SJCRH30 (cell line): ENCODE results near the gene CARD14. TPM values are rescaled to one million over a fixed set of nuclear protein-coding genes. Genes with fewer than 3 reads are reported as not detected.

ENCODE experiments used
- DNase-seq, 2 experiments: peaks; one replicate each; pipeline ENCODE4 v3.0.0-alpha.2; 2015 to 2020
- H3K27ac ChIP-seq: fragments of 250-450 bp; sonication (Bioruptor Pico); 2 replicates; pipeline ENCODE4 v1.5.1; 2020; ENCODE audit warnings: mild to moderate bottlenecking, moderate library complexity
- H3K27me3 ChIP-seq: fragments of 250-450 bp; sonication (Bioruptor Pico); 2 replicates; pipeline ENCODE4 v1.5.1; 2020; ENCODE audit warnings: mild to moderate bottlenecking, moderate library complexity
- H3K36me3 ChIP-seq: fragments of 250-450 bp; sonication (Bioruptor Pico); 2 replicates; pipeline ENCODE4 v1.5.1; 2020; ENCODE audit warnings: mild to moderate bottlenecking, moderate library complexity
- H3K4me1 ChIP-seq: fragments of 250-450 bp; sonication (Bioruptor Pico); 2 replicates; pipeline ENCODE4 v1.5.1; 2020; ENCODE audit warnings: mild to moderate bottlenecking, moderate library complexity
- H3K4me3 ChIP-seq: fragments of 250-450 bp; sonication (Bioruptor Pico); 2 replicates; pipeline ENCODE4 v1.5.1; 2020; ENCODE audit warnings: mild to moderate bottlenecking, moderate library complexity
- H3K9me3 ChIP-seq: fragments of 250-450 bp; sonication (Bioruptor Pico); replicated peaks from 2 replicates; pipeline ENCODE4 v1.5.1; 2020; ENCODE audit warnings: mild to moderate bottlenecking, moderate library complexity
- total RNA-seq: library from RNA; depleted of rRNA; stranded (reverse); fragments of >200 nt; shearing (Covaris generic); gene quantifications from 2 replicates; pipeline ENCODE4 v1.2.3, GENCODE V29; 2014

Gene CARD14
- total RNA-seq, 1 experiment from 2014 or later, result 0.32 TPM

DNA sequence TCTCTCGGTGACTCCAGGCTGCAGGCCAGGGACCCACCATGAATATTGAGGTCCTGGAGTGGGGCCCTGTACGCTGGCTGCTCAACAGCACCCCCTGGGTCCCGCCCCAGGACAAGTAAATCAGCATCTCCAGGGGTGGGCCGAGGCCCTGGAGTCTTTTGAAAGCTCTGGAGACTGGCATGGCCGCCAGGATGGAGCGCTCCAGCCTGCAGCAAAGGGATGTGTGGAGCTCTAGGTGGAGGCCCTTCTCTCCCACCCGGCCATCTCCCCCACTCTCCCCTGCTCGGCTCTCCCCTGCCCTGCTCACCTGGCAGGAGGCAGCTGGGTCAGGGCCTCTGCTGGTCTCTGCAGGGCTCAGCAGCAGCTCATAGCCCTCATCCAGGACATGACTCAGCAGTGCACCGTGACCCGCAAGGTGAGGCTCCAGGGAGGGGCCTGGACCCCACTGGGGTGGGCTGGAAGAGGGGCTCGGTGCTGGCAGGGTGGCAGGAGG, 33.7 kb downstream of the CARD14 start:
- H3K4me3 ChIP-seq, result no peak overlapping the region
- H3K36me3 ChIP-seq, result no peaks in the 10 kb centered on the region
- no peaks in the 10 kb centered on the region for H3K27me3 ChIP-seq
- H3K9me3 ChIP-seq, result no peaks in the 10 kb centered on the region
- no peaks in the 10 kb centered on the region for H3K4me1 ChIP-seq
- H3K27ac ChIP-seq, result no peak overlapping the region
- no peak for DNase-seq

DNA sequence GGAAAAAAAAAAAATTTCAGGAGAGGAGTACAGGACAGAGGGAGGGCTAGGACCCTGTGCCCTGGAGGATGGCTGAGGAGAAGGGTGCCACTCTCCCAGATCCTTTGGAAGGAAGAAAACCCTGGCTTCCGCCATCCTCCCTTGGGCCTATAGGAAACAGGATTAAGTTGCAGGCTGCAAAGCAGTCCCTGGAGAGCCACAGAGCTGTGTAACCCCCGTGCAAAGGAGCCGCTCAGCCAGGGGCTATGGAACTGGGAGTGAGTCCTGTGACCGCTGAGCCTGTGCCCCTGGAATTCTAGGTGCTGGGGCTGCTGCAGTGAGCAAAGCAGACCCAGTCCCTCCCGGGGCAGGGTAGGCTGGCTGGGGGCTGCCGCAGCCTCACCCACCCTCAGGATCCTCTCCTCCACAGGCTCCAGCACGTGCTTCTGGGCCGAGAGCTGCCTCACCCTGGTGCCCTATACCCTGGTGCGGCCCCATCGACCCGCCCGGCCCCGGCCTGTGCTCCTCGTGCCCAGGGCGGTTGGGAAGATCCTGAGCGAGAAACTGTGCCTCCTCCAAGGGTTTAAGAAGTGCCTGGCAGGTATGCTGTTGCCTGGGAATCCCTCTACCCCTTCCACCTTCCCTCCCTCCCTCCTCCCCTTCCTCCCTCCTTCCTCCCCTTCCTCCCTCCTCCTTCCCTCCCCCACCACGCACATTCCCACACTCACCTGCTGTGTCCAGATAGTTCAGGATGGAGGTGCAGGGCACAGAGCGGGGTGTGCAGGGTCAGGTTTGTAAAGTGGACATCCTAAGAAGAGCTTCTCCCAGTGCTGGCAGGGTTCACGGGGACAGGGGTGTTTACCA, 35.0 kb downstream of the CARD14 start:
- H3K27ac ChIP-seq, result no peak overlapping the region
- peaks cover 5% of the 10 kb centered on the region for H3K36me3 ChIP-seq
- H3K27me3 ChIP-seq, result no peaks in the 10 kb centered on the region
- no peak for DNase-seq
- no peaks in the 10 kb centered on the region for H3K9me3 ChIP-seq
- no peaks in the 10 kb centered on the region for H3K4me1 ChIP-seq
- no peak overlapping the region for H3K4me3 ChIP-seq

DNA sequence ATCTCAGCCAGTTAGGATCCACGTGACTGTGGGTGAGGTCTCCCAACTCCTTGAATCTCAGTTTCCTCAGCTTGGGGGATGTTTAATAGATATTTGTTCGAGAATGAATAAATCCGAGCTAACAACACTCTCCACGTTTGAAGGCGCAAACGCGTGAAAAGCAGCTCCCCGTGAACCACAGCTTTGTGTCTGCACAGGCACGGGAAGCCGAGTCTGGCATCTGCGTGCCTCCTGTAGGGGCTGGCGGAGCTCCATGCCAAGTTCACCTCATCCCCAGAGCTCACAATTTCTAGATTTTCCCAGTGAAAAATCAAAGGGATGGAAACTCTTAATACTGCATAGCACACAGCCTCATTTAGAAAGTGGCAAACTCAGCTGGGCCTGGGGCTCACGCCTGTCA, 36.0 kb downstream of the CARD14 start:
- no peaks in the 10 kb centered on the region for H3K9me3 ChIP-seq
- H3K27me3 ChIP-seq, result no peaks in the 10 kb centered on the region
- H3K4me1 ChIP-seq, result no peaks in the 10 kb centered on the region
- peaks cover 12% of the 10 kb centered on the region for H3K36me3 ChIP-seq
- H3K4me3 ChIP-seq, result no peak overlapping the region
- no peak overlapping the region for H3K27ac ChIP-seq
- DNase-seq, result no peak

- no peaks in the 10 kb centered on the region for H3K27me3 ChIP-seq
- no peak for DNase-seq
- H3K4me3 ChIP-seq, result no peak overlapping the region
- no peak overlapping the region for H3K27ac ChIP-seq
- H3K4me1 ChIP-seq, result no peaks in the 10 kb centered on the region
- H3K36me3 ChIP-seq, result peaks cover 16% of the 10 kb centered on the region
- H3K9me3 ChIP-seq, result no peaks in the 10 kb centered on the region
These were observed 38.2 kb downstream of the CARD14 start for GRCh38 chr17:80208050-80208449.

GRCh38 chr17:80209765-80210164, 39.9 kb downstream of the CARD14 start:
- H3K4me1 ChIP-seq, result no peaks in the 10 kb centered on the region
- peaks cover 18% of the 10 kb centered on the region for H3K36me3 ChIP-seq
- H3K9me3 ChIP-seq, result no peaks in the 10 kb centered on the region
- no peaks in the 10 kb centered on the region for H3K27me3 ChIP-seq
- no peak for DNase-seq
- H3K4me3 ChIP-seq, result no peak overlapping the region
- H3K27ac ChIP-seq, result no peak overlapping the region

- Histone ChIP-seq H3K36me3 (peaks cover 18% of the 10 kb centered on the region), H3K9me3 (no peaks in the 10 kb centered on the region), H3K4me1 (no peaks in the 10 kb centered on the region), H3K27me3 (no peaks in the 10 kb centered on the region), H3K27ac (no peak overlapping the region), H3K4me3 (no peak overlapping the region)
- DNase-seq, result no peak
These were observed 40.7 kb downstream of the CARD14 start for GRCh38 chr17:80210348-80211108.

DNA sequence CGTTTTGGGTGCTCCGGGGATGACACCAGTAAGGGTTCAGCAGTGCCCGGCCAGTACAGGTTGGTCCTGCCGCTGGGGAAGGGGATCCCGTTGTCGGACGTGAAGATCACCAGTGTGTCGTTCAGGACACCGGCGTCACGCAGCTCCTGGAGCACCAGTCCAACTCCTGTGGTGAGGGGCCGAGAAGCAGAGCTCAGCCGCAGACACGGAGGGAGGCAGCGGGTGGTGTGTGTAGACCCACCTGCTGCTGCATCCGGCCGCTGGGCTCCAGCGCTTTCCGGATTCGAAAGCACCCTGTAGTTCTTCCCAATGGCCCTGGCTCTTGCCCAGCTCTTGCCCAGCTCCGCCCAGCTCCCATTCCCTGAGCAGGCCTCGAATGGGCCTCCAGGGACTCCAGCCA, 42.3 kb downstream of the CARD14 start:
- Histone ChIP-seq H3K36me3 (peaks cover 18% of the 10 kb centered on the region), H3K4me3 (no peak overlapping the region), H3K9me3 (no peaks in the 10 kb centered on the region), H3K27me3 (no peaks in the 10 kb centered on the region), H3K27ac (no peak overlapping the region), H3K4me1 (no peaks in the 10 kb centered on the region)
- DNase-seq, result no peak

- peaks cover 18% of the 10 kb centered on the region for H3K36me3 ChIP-seq
- H3K4me1 ChIP-seq, result no peaks in the 10 kb centered on the region
- no peak for DNase-seq
- no peaks in the 10 kb centered on the region for H3K9me3 ChIP-seq
- no peak overlapping the region for H3K27ac ChIP-seq
- no peaks in the 10 kb centered on the region for H3K27me3 ChIP-seq
- H3K4me3 ChIP-seq, result no peak overlapping the region
These were observed 42.7 kb downstream of the CARD14 start for GRCh38 chr17:80212511-80212910.

- no peak overlapping the region for H3K4me3 ChIP-seq
- no peaks in the 10 kb centered on the region for H3K27me3 ChIP-seq
- no peak overlapping the region for H3K27ac ChIP-seq
- H3K9me3 ChIP-seq, result no peaks in the 10 kb centered on the region
- H3K36me3 ChIP-seq, result peaks cover 20% of the 10 kb centered on the region
- no peak for DNase-seq
- H3K4me1 ChIP-seq, result no peaks in the 10 kb centered on the region
These were observed 43.3 kb downstream of the CARD14 start for GRCh38 chr17:80212962-80213642.

GRCh38 chr17:80213643-80213975, 43.8 kb downstream of the CARD14 start:
- no peaks in the 10 kb centered on the region for H3K9me3 ChIP-seq
- H3K4me3 ChIP-seq, result no peak overlapping the region
- H3K27me3 ChIP-seq, result no peaks in the 10 kb centered on the region
- no peak overlapping the region for H3K27ac ChIP-seq
- H3K4me1 ChIP-seq, result no peaks in the 10 kb centered on the region
- H3K36me3 ChIP-seq, result peaks cover 20% of the 10 kb centered on the region
- no peak for DNase-seq

DNA sequence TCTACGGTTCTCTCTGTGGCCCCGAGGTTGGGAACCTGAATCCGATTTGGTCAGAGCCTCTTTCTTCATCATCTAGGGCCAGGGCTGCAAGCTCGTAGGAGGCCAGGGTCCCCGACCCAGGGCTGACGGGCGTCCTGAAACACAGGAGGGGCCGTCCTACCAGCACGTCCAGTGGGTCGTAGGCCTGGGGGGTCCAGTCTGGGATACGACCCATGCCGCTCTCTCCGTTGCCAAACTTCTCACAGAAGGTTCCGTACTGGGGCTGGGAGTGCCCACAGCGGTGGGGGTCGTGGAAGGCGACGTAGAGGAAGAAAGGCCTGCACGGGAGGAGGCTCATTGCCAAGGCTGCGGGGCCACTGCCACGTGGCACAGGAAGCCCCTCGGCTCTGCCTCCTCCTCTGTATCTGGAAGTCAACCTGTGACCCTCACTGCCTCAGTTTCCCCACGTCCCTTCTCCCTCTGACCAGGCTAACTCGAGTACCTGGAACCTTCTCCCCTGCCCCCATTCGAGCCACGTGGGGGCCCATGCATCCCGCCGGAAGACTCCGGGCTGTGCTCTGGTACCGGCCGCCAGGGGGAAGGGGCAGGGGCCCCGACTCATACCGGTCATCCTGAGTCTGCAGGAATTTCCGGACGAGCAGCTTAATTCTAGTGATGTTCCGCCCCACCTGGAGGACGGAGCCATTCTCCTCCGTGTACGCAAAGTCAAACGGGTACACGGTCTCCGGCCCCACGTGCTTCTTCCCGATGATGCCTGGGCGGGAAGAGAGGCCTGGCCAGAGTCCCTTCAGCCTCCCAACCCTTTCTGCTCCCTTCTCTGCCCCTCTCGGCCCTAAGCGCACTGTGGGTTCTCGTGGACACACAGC, 44.4 kb downstream of the CARD14 start:
- Histone ChIP-seq H3K9me3 (no peaks in the 10 kb centered on the region), H3K27ac (no peak overlapping the region), H3K4me1 (0 out of 2 replicates have a peak, but pooled peaks cover 2% of the 10 kb centered on the region), H3K36me3 (peaks cover 17% of the 10 kb centered on the region), H3K4me3 (no peak overlapping the region), H3K27me3 (no peaks in the 10 kb centered on the region)
- no peak for DNase-seq

- Histone ChIP-seq H3K36me3 (peaks cover 15% of the 10 kb centered on the region), H3K9me3 (no peaks in the 10 kb centered on the region), H3K4me1 (0 out of 2 replicates have a peak, but pooled peaks cover 2% of the 10 kb centered on the region), H3K27me3 (no peaks in the 10 kb centered on the region), H3K27ac (no peak overlapping the region), H3K4me3 (no peak overlapping the region)
- no peak for DNase-seq
These were observed 45.0 kb downstream of the CARD14 start for GRCh38 chr17:80214878-80215210.

GRCh38 chr17:80216473-80217456, 46.9 kb downstream of the CARD14 start:
- Histone ChIP-seq H3K4me3 (no peak overlapping the region), H3K27ac (no peak overlapping the region), H3K9me3 (no peaks in the 10 kb centered on the region), H3K4me1 (0 out of 2 replicates have a peak, but pooled peaks cover 2% of the 10 kb centered on the region), H3K27me3 (no peaks in the 10 kb centered on the region), H3K36me3 (peaks cover 4% of the 10 kb centered on the region; the same call in 1 of the 2 replicates)
- DNase-seq, result no peak
